Spleen (tissue), 7 donors: ENCODE data around the gene SH3RF3.

Source experiments
- CTCF ChIP-seq, 11 experiments: fragments of 200-600 bp in 7 of 11; fragments of 450-650 bp in 4 of 11; sonication (generic) in 4 of 11; IDR thresholded peaks in 8 of 11; conservative IDR thresholded peaks in 3 of 11; 1 replicate in 7 of 11; 2 replicates in 4 of 11; pipeline versions ENCODE4 v1.4.0 to v1.8.0; 2016 to 2021; ENCODE audit warnings: antibody characterized with exemption in 11 of 11, inconsistent platforms in 4 of 11, mild to moderate bottlenecking in 1 of 11
- POLR2A ChIP-seq, 3 donors: fragments of 450-650 bp; IDR thresholded peaks; one replicate each; pipeline ENCODE4 v1.5.1; 2017; ENCODE audit warnings: antibody characterized with exemption in 3 of 3, mild to moderate bottlenecking in 1 of 3
- donor health status: DM: no; HTN: no; CAD: no; lungs with moderate emphysema.
- donor health status: DM: no; HTN: no; CAD: no.
- donor health status: DM: no; HTN: no; CAD: no.

DNA sequence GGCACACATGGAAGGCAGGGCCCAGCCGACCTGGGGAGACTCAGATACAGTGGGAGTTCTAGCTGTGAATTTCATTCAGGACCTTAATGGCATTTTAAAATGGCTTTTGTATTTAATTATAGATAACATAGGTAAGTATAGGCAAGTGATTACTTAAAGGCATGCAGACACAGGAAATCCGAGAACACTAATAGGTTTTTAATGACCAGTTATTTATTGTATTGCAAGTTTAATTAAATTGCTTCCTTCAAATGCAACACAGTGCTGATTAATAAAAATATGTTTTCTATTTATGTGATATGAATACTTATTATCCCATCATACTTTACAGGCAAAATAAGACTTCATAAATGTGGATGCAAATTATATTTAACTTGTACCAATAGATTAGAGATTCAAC, 19.7 kb upstream of the SH3RF3 start:
- TF ChIP-seq POLR2A (IDR thresholded peaks at IDR 0.05) (no peak), CTCF (IDR thresholded peaks at IDR 0.05 in 8 of 11, conservative IDR thresholded peaks at IDR 0.05 in 3 of 11) (no peak)
